Germinal center (tissue), 1 donor: ENCODE results near the gene UBC.
A peak's percentile ranks its signal among the peaks of the same experiment; 100 is the strongest.

Source experiments
- DNase-seq: peaks from one replicate; pipeline ENCODE4 v3.0.0; 2012; ENCODE audit warnings: mixed read lengths, low spot score

Gene UBC

DNA sequence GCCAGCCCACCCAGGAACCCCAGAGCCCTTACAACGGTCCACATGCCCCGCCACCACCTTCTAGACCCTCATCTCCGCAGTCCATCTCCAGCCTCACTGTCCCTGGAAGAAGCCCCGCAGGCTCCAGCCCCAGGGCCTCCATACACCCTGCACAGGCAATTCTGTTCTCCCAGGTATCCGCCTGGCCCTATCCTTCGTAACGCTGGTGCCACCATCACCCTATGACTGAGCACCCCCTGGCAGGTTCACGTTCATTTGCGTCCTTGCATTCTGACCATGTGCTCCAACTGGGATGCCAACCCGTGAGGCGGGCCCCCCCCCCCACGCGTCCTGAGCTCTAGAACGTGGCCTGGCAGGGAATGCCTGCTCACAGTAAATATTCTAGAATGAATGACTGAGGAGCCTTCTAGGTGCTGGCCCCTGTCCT is 50.1 kb downstream of the UBC start:
- DNase-seq, result no peak

DNA sequence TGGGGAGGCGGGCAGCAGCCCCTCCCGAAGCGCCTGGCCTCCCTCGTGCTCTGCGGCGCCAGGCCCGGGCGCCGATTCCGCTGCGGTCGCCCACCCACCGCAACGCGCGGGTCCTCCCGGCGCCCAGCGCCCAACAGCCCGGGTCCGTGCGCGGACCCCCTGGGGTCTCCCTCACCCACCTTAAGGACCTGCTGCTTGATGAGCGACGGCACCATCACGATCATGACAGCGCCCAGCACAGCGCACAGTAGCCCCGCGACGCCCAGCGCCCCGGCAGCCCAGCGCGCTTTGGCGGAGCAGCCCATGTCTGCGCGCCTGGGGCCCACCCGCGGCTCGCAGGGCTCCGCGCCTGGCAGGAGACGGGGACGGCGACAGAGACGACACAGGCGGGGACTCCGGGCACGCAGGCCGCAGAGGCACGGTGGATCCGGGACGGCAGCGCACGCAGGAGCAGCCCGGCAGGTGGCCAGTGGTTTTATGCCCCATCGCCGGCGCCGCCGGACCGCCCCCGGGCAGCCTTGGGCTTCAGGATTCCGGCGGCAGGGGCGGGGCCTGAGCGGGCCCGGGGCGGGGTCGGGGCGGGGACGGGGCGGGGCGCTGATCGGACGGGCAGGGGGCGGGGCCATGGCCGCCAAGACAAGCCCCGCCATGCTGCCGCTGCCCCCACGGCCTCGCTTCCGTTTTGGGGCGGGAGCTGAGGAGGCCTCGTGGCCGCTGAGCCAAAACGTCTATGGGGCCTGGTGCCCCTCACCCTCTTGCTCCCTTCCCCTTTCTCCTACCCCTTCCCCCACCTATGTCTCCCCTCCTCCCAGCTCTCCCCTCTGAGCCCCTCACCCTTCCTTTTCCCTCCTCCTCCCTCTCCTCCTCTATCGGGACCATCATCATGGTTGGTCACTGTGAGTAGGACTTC is 50.8 kb downstream of the UBC start, which contains the start of gene SCARB1:
SCARB1 (minus strand) TSS at position 449 of the 910 bp plus-strand sequence; CDS start at position 305, 144 bp downstream.
- DNase-seq, result peak; percentile 96

DNA sequence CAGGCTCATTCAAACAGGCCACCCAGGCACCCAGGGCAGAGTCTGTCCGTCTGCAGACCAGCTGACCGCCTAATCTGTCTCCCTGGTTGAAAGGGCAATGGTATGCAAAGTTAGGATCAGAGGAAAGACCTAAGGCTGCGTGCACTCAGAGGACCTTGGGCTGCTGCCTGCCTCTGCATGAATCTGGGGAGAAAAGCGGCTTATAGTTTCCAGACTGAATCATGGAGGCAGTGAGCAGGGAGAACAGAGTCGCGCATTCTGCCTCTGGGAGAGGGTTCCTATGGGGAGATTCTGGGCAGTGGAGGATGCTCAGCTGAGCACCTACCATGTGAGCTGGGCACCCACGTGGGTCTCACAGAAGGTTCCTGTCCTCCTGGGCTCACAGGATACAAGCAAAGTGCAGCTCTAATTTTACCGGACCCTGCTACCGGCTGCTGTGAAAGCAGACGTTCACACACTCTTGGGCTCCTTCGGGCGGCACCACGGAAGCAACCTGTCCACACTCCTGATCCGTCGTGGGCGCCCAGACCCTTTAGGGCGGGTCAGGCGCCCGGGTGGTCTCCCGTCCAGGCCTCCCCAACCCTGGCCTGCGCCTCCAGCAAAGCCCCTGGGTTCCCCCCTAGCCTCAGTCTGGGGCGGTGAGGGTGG is 51.6 kb downstream of the UBC start:
- peak; percentile 45 for DNase-seq

DNA sequence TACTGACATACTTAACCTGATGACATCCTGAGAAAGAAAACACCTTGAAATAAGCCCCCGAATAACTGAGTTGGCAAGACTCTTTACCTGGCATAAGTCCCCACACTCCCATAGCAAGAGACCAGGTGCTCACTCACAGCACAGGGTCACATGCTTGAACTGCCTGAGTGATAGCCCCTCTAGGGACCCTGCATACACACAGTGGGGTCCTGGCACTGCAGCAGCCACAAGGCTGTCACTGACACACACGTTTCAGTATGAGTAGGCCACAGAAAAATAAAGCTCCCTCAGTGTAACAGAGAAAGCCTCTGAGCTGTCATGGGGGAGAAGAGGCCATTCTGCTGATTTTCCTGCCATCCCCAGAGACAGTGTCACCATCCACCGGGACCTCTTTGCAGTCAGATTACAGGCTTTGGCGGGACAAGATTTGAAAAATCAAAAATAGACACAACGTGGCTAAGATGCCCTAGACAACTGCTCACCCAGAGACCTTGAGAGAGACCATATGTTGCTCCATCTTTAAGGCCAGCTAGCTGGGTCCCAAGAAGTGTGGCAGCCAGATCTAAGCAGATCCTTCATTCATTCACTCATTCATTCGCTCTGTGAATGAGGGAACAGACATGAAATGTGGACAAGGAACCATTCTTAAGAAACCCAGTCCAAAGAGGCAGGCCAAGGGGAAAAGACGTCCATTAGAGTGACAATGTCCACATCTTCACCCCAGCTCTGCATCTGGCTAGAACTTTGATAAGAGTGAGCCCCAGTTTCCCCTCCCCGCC is 52.4 kb downstream of the UBC start:
- no peak for DNase-seq
